Ramos (cell line): ENCODE data around the gene RNF224.

Source experiments
- in situ Hi-C: fragments of 300-500 bp; cut with MboI; formaldehyde crosslinking; loops from one replicate; pipeline ENCODE4 v1.14.3; 2022; ENCODE audit warnings: low sequenced_read_pairs; ENCODE audit not compliant: unreplicated experiment

The RNF224 gene

GRCh38 chr9:137236238-137236935 is 9.1 kb downstream of the RNF224 start:
- in situ Hi-C loops, result loop anchor here (25.0 kb wide), 1 partner anchor 449 kb away; the partner anchor contains the start of genes CCDC183 and TMEM141

GRCh38 chr9:137236936-137237421 is 9.7 kb downstream of the RNF224 start:
- in situ Hi-C loops, result loop anchor here (25.0 kb wide), 1 partner anchor 450 kb away; the partner anchor contains the start of genes CCDC183 and TMEM141

GRCh38 chr9:137237759-137238726 is 10.7 kb downstream of the RNF224 start:
- in situ Hi-C loops, result loop anchor here (25.0 kb wide), 1 partner anchor 451 kb away; the partner anchor contains the start of genes CCDC183 and TMEM141

GRCh38 chr9:137239541-137240200 is 12.4 kb downstream of the RNF224 start:
- in situ Hi-C loops, result loop anchor here (25.0 kb wide), 1 partner anchor 452 kb away; the partner anchor contains the start of genes CCDC183 and TMEM141

- in situ Hi-C loops, result loop anchor here (25.0 kb wide), 1 partner anchor 453 kb away; the partner anchor contains the start of genes CCDC183 and TMEM141
These were observed 13.1 kb downstream of the RNF224 start for GRCh38 chr9:137240318-137240840.

GRCh38 chr9:137240841-137241489 is 13.7 kb downstream of the RNF224 start, which contains the start of gene TUBB4B:
Gene TUBB4B (plus strand): TSS chr9:137241287. CDS start chr9:137241361, 74 bp downstream.
- in situ Hi-C loops, result loop anchor here (25.0 kb wide), 1 partner anchor 454 kb away; the partner anchor contains the start of genes CCDC183 and TMEM141

GRCh38 chr9:137241490-137242268 is 14.4 kb downstream of the RNF224 start:
- in situ Hi-C loops, result loop anchor here (25.0 kb wide), 1 partner anchor 454 kb away; the partner anchor contains the start of genes CCDC183 and TMEM141

- in situ Hi-C loops, result loop anchor here (25.0 kb wide), 1 partner anchor 455 kb away; the partner anchor contains the start of genes CCDC183 and TMEM141
These were observed 15.2 kb downstream of the RNF224 start for GRCh38 chr9:137242269-137243203.

- in situ Hi-C loops, result loop anchor here (25.0 kb wide), 1 partner anchor 456 kb away; the partner anchor contains the start of genes CCDC183 and TMEM141
These were observed 15.9 kb downstream of the RNF224 start for GRCh38 chr9:137243266-137243625.

- in situ Hi-C loops, result loop anchor here (25.0 kb wide), 1 partner anchor 457 kb away; the partner anchor contains the start of genes CCDC183 and TMEM141
These were observed 16.6 kb downstream of the RNF224 start for GRCh38 chr9:137243626-137244485.

GRCh38 chr9:137244486-137245449 is 17.5 kb downstream of the RNF224 start:
- in situ Hi-C loops, result loop anchor here (25.0 kb wide), 1 partner anchor 457 kb away; the partner anchor contains the start of genes CCDC183 and TMEM141

- in situ Hi-C loops, result loop anchor here (25.0 kb wide), 1 partner anchor 458 kb away; the partner anchor contains the start of genes CCDC183 and TMEM141
These were observed 18.4 kb downstream of the RNF224 start for GRCh38 chr9:137245450-137246421.

- in situ Hi-C loops, result loop anchor here (25.0 kb wide), 1 partner anchor 460 kb away; the partner anchor contains the start of genes CCDC183 and TMEM141
These were observed 20.0 kb downstream of the RNF224 start for GRCh38 chr9:137247135-137247915.
